HepG2 (cell line): ENCODE measurements around the gene EGFLAM. TPM values are rescaled to one million over a fixed set of nuclear protein-coding genes. Genes with fewer than 3 reads are reported as not detected.

Experiments
- ATAC-seq: fragments of 200-7000 bp; cut with Tn5 transposase; 3 replicates; pipeline ENCODE4 v1.9.1; 2020; ENCODE audit warnings: mild to moderate bottlenecking, moderate library complexity
- BruUV-seq: library from RNA; stranded (reverse); fragments of 400-500 nt; replicated peaks from 2 replicates; lab custom pipeline; 2021; lab: Mats Ljungman, UMichigan
- CTCF ChIA-PET: fragments of 300-600 bp; formaldehyde crosslinking; extraction: SDS; loops from one replicate; lab custom pipeline; 2021; ENCODE audit warnings: low total read pairs, inconsistent platforms, low intra/inter-chr PET ratio; lab: Yijun Ruan, JAX
- POLR2A ChIA-PET: fragments of 350-600 bp; sonication (Branson Sonifier 250); formaldehyde crosslinking; loops from one replicate; lab custom pipeline; 2020; ENCODE audit warnings: antibody characterized with exemption, inconsistent platforms; lab: Yijun Ruan, JAX
- DNase-seq: peaks from one replicate; pipeline ENCODE4 v3.0.0-alpha.2; 2015; ENCODE audit warnings: low spot score
- FAIRE-seq: peaks from 3 replicates; lab custom pipeline; 2011; peaks lifted over from hg19 to GRCh38; lab: Jason Lieb, UNC
- H2AFZ ChIP-seq: one replicate; pipeline ENCODE4 v1.6.1; 2011; ENCODE audit warnings: low read length, inconsistent platforms
- H3K27ac ChIP-seq: fragments of 300-600 bp; 3 replicates; pipeline ENCODE4 v1.8.0; 2011; ENCODE audit warnings: mixed run types, mild to moderate bottlenecking, mixed read lengths, low read length, inconsistent platforms; ENCODE audit not compliant: insufficient read depth; ENCODE audit errors: extremely low read length
- H3K27me3 ChIP-seq, 2 experiments: fragments of 200-600 bp in 1 of 2; 2 replicates in 1 of 2; 3 replicates in 1 of 2; pipeline versions ENCODE4 v1.6.0 to v1.8.0; 2011; ENCODE audit warnings: low read length in 2 of 2, mild to moderate bottlenecking in 2 of 2, moderate library complexity in 2 of 2, inconsistent platforms in 1 of 2; ENCODE audit not compliant: insufficient read depth in 2 of 2, control insufficient read depth in 1 of 2
- H3K36me3 ChIP-seq, 2 experiments: fragments of 200-600 bp in 1 of 2; replicated peaks in 1 of 2; 2 replicates in 1 of 2; 3 replicates in 1 of 2; pipeline versions ENCODE4 v1.5.1 to v1.8.0; 2011; ENCODE audit warnings: low read length in 2 of 2, inconsistent platforms in 1 of 2; ENCODE audit not compliant: insufficient read depth in 2 of 2, control insufficient read depth in 1 of 2
- H3K4me1 ChIP-seq: 2 replicates; pipeline ENCODE4 v1.5.1; 2012; ENCODE audit warnings: low read length, inconsistent platforms; ENCODE audit not compliant: insufficient read depth
- H3K4me2 ChIP-seq: 2 replicates; pipeline ENCODE4 v1.6.0; 2011; ENCODE audit warnings: low read depth, low read length, inconsistent platforms
- H3K4me3 ChIP-seq, 3 experiments: fragments of 200-600 bp in 1 of 3; sonication (generic), shearing (Covaris generic) in 1 of 3; replicated peaks in 1 of 3; 2 replicates each; pipeline ENCODE4 v1.5.1; 2011 to 2016; ENCODE audit warnings: low read length in 3 of 3, inconsistent platforms in 2 of 3, low read depth in 2 of 3, mild to moderate bottlenecking in 2 of 3, control low read depth in 1 of 3, mixed read lengths in 1 of 3; ENCODE audit not compliant: insufficient read depth in 1 of 3
- H3K79me2 ChIP-seq: one replicate; pipeline ENCODE4 v1.6.1; 2011; ENCODE audit warnings: low read length, inconsistent platforms; ENCODE audit not compliant: insufficient read depth
- H3K9ac ChIP-seq: 2 replicates; pipeline ENCODE4 v1.6.0; 2011; ENCODE audit warnings: mild to moderate bottlenecking, low read depth, low read length, inconsistent platforms; ENCODE audit not compliant: insufficient read depth
- H3K9me3 ChIP-seq: 2 replicates; pipeline ENCODE4 v1.5.1; 2012; ENCODE audit warnings: mild to moderate bottlenecking, low read length
- H4K20me1 ChIP-seq: 2 replicates; pipeline ENCODE4 v1.6.0; 2011; ENCODE audit warnings: inconsistent platforms, mild to moderate bottlenecking, low read length, moderate library complexity; ENCODE audit not compliant: insufficient read depth
- ELF3 ChIP-seq: IDR thresholded peaks from 2 replicates; pipeline ENCODE4 v1.6.1; 2016; ENCODE audit warnings: missing genetic modification reagents, missing compliant biosample characterization
- KLF6 ChIP-seq: IDR thresholded peaks from 2 replicates; pipeline ENCODE4 v1.8.0; 2016; ENCODE audit warnings: missing biosample characterization, missing genetic modification reagents
- MAZ ChIP-seq, 2 experiments: sonication (generic) in 1 of 2; formaldehyde crosslinking in 1 of 2; IDR thresholded peaks; 2 replicates each; pipeline versions ENCODE4 v1.5.0 to v1.6.1; 2012 to 2020; ENCODE audit warnings: low read depth in 2 of 2, mild to moderate bottlenecking in 2 of 2, borderline replicate concordance in 1 of 2, improper control_type of control experiment in 1 of 2, low read length in 1 of 2, missing genetic modification reagents in 1 of 2, moderate library complexity in 1 of 2
- RBFOX2 ChIP-seq: fragments of 200-400 bp; formaldehyde crosslinking; IDR thresholded peaks from 2 replicates; pipeline ENCODE4 v1.6.1; 2017; ENCODE audit warnings: low read depth, mild to moderate bottlenecking, low read length
- RCOR2 ChIP-seq: IDR thresholded peaks from 2 replicates; pipeline ENCODE4 v1.6.1; 2016; ENCODE audit warnings: missing biosample characterization, missing genetic modification reagents
- SALL1 ChIP-seq: sonication (generic); formaldehyde crosslinking; IDR thresholded peaks from 2 replicates; pipeline ENCODE4 v1.8.0; 2022; ENCODE audit warnings: mild to moderate bottlenecking, missing genetic modification reagents
- SMC3 ChIP-seq: IDR thresholded peaks from 2 replicates; pipeline ENCODE4 v1.6.1; 2011; ENCODE audit warnings: low read length, improper control_type of control experiment
- SP1 ChIP-seq, 2 experiments: fragments of 450-650 bp in 1 of 2; sonication (generic) in 1 of 2; formaldehyde crosslinking in 1 of 2; IDR thresholded peaks; 2 replicates each; pipeline versions ENCODE4 v1.4.0 to v1.6.1; 2016 to 2020; ENCODE audit warnings: missing genetic modification reagents in 1 of 2
- SPEN ChIP-seq: sonication (generic); formaldehyde crosslinking; IDR thresholded peaks from 2 replicates; pipeline ENCODE4 v1.5.1; 2020; ENCODE audit warnings: low read depth, mild to moderate bottlenecking, missing genetic modification reagents
- STAG1 ChIP-seq: sonication (generic); formaldehyde crosslinking; IDR thresholded peaks from 2 replicates; pipeline ENCODE4 v1.4.0; 2020; ENCODE audit warnings: missing genetic modification reagents
- THAP11 ChIP-seq: IDR thresholded peaks from 2 replicates; pipeline ENCODE4 v1.6.1; 2016; ENCODE audit warnings: missing biosample characterization, missing genetic modification reagents
- TSC22D2 ChIP-seq: sonication (generic); formaldehyde crosslinking; IDR thresholded peaks from 2 replicates; pipeline ENCODE4 v1.5.1; 2020; ENCODE audit warnings: missing genetic modification reagents, mild to moderate bottlenecking, borderline replicate concordance
- ZBTB3 ChIP-seq: sonication (generic); formaldehyde crosslinking; IDR thresholded peaks from 2 replicates; pipeline ENCODE4 v1.4.0; 2020; ENCODE audit warnings: low read depth, mild to moderate bottlenecking, moderate library complexity, missing genetic modification reagents, borderline replicate concordance
- ZNF230 ChIP-seq: sonication (generic); formaldehyde crosslinking; IDR thresholded peaks from 2 replicates; pipeline ENCODE4 v1.4.0; 2020; ENCODE audit warnings: mild to moderate bottlenecking, missing genetic modification reagents
- ZNF232 ChIP-seq: sonication (generic); formaldehyde crosslinking; IDR thresholded peaks from 2 replicates; pipeline ENCODE4 v1.4.0; 2020; ENCODE audit warnings: missing genetic modification reagents, borderline replicate concordance
- ZNF446 ChIP-seq: sonication (generic); formaldehyde crosslinking; IDR thresholded peaks from 2 replicates; pipeline ENCODE4 v1.5.0; 2020; ENCODE audit warnings: mild to moderate bottlenecking, missing genetic modification reagents
- WGBS: methylation state at CpG from one replicate; pipeline ENCODE4 v1.1.6; 2017; ENCODE audit warnings: low lambda C conversion rate; 5-methylcytosine and 5-hydroxymethylcytosine counted together
- in situ Hi-C: cut with HindIII; loops from 2 replicates; pipeline ENCODE4 v1.10.0; 2017; ENCODE audit warnings: low pct_unique_long_range_greater_than_20kb; ENCODE audit not compliant: extremely low pct_ligation_motif_present
- intact Hi-C: fragments of 100-400 bp; cut with micrococcal nuclease; formaldehyde crosslinking; loops from one replicate; pipeline ENCODE4 v1.10.0; 2022; ENCODE audit not compliant: unreplicated experiment
- polyA plus RNA-seq, 8 experiments: library from polyadenylated mRNA; depleted of rRNA in 3 of 8; stranded (reverse) in 7 of 8; unstranded in 1 of 8; fragments of >200 nt; fragmentation: Illumina TruSeq in 4 of 8; extraction: Trizol in 4 of 8; gene quantifications; 2 replicates each; pipeline versions ENCODE4 v1.2.1 to v1.2.3, GENCODE V29; 2011 to 2016; ENCODE audit warnings: low read depth in 4 of 8, missing spikeins in 1 of 8, mixed read lengths in 1 of 8; ENCODE audit not compliant: insufficient read depth in 1 of 8
- total RNA-seq, 5 experiments: library from RNA; depleted of rRNA; stranded (reverse); fragments of >200 nt; fragmentation: Illumina TruSeq; extraction: Trizol; gene quantifications; 2 replicates each; pipeline ENCODE4 v1.2.3, GENCODE V29; 2016; ENCODE audit warnings: low read depth in 1 of 5
- TF ChIP-seq, protein P1 (sequence below): sonication (generic); formaldehyde crosslinking; IDR thresholded peaks from 2 replicates; pipeline ENCODE4 v1.5.1; 2020; ENCODE audit warnings: missing genetic modification reagents, mild to moderate bottlenecking, borderline replicate concordance
- TF ChIP-seq, protein P2 (sequence below): IDR thresholded peaks from 2 replicates; pipeline ENCODE4 v1.6.1; 2016

The EGFLAM gene
- total and polyA plus RNA-seq, 2 of the 13 experiments (the other 11 are each of a cell fraction or from before 2014, with no cell fraction given), result not detected

DNA sequence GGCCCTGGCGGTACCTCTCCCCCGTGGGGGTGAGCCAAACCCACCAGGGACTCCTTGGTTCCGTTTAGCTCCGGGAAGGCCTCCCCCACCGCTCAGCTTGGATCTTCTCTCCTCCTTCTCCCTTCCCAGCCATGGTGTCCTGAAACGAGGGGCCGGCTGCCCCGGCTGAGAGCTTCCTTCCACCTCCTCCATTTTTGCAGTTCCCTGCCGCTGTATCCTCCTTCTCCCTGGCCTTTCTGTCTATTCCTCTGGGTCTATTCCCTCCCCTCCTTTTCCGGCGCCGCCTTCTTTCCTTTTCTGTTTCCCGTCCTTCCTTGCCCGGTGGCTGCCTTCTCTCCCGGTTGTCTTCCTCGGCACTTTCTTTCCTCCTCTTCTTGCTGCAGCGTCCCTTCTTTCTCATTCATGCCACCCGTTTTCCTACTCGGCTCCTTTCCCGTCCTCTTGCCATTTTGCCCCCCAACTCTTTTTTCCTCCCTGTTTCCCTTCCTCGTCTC, 187.7 kb downstream of the EGFLAM start:
- ATAC-seq (no peak), DNase-seq (no peak), FAIRE-seq (no peak)
- H3K9ac ChIP-seq, result no peak overlapping the region
- ChIA-PET CTCF (no interaction called here), POLR2A (no interaction called here)
- no TSS peak for BruUV-seq
- H3K36me3 ChIP-seq, result no peaks in the 10 kb centered on the region
- no peaks in the 10 kb centered on the region for H3K9me3 ChIP-seq
- H3K79me2 ChIP-seq, result no peaks in the 10 kb centered on the region
- H4K20me1 ChIP-seq, result no peaks in the 10 kb centered on the region
- in situ Hi-C loops (loop anchor here (10.0 kb wide), 1 partner anchor 109 kb away; the partner anchor contains the start of gene LIFR), intact Hi-C loops (no loop called here)
- no peak overlapping the region for H3K4me3 ChIP-seq
- H2AFZ ChIP-seq, result no peak overlapping the region
- no peak overlapping the region for H3K27ac ChIP-seq
- 68% methylated on average over 16 of the region's 21 CpGs for WGBS
- H3K4me1 ChIP-seq, result no peaks in the 10 kb centered on the region
- TF ChIP-seq SMC3, result no peak
- TF ChIP-seq STAG1 (CRISPR knock-in tag), result no peak
- no peak for TF ChIP-seq ZNF232
- H3K4me2 ChIP-seq, result no peak overlapping the region
- peaks cover 3 to 16% of the 10 kb centered on the region in 2 experiments; a peak in 2 of 5 replicates for H3K27me3 ChIP-seq

DNA sequence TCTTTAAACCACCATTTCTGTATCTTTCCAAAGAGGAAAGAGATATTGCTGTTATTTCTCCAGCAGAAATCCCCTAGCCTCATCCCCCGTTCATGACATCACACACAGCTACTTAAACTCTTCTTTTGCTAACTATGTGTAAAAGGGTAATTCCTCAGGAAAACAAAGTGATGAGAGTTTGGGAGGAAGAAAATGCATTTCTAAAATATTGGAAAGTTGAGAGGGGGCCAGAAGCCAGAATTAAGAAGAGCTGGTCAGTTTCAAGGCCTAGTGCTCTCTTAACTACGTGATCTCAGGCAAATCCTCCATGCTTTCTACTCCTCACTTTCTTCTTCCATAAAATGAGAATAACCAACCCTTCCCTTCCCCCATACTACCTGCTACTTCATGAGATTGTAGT, 188.7 kb downstream of the EGFLAM start:
- in situ Hi-C loops, result loop anchor here (10.0 kb wide), 1 partner anchor 108 kb away; the partner anchor contains the start of gene LIFR
- ChIA-PET CTCF (no interaction called here), POLR2A (no interaction called here)
- 53% methylated on average over 2 of the region's 2 CpGs for WGBS
- FAIRE-seq (no peak), ATAC-seq (no peak), DNase-seq (no peak)
- TF ChIP-seq SALL1, result no peak
- TF ChIP-seq SPEN (CRISPR knock-in tag), result no peak
- TF ChIP-seq KLF6 (CRISPR knock-in tag), result no peak
- no peak for TF ChIP-seq THAP11
- TF ChIP-seq ZBTB3 (CRISPR knock-in tag), result no peak
- no peak for TF ChIP-seq ELF3 (CRISPR knock-in tag)
- no peak for TF ChIP-seq TSC22D2 (CRISPR knock-in tag)
- no peak for TF ChIP-seq RCOR2 (CRISPR knock-in tag)
- no peak for TF ChIP-seq ZNF446 (CRISPR knock-in tag)
- TF ChIP-seq RBFOX2, result no peak
- no peak for TF ChIP-seq MAZ (IDR thresholded peaks at IDR 0.05; ENCODE audit: borderline replicate concordance, low read depth, low read length)
- TF ChIP-seq MAZ (CRISPR knock-in tag; IDR thresholded peaks at IDR 0.05; ENCODE audit: low read depth), result no peak
- TF ChIP-seq ZNF230 (CRISPR knock-in tag), result no peak
- TF ChIP-seq, protein P1, sequence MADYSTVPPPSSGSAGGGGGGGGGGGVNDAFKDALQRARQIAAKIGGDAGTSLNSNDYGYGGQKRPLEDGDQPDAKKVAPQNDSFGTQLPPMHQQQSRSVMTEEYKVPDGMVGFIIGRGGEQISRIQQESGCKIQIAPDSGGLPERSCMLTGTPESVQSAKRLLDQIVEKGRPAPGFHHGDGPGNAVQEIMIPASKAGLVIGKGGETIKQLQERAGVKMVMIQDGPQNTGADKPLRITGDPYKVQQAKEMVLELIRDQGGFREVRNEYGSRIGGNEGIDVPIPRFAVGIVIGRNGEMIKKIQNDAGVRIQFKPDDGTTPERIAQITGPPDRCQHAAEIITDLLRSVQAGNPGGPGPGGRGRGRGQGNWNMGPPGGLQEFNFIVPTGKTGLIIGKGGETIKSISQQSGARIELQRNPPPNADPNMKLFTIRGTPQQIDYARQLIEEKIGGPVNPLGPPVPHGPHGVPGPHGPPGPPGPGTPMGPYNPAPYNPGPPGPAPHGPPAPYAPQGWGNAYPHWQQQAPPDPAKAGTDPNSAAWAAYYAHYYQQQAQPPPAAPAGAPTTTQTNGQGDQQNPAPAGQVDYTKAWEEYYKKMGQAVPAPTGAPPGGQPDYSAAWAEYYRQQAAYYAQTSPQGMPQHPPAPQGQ, result no peak
- TF ChIP-seq, protein P2, sequence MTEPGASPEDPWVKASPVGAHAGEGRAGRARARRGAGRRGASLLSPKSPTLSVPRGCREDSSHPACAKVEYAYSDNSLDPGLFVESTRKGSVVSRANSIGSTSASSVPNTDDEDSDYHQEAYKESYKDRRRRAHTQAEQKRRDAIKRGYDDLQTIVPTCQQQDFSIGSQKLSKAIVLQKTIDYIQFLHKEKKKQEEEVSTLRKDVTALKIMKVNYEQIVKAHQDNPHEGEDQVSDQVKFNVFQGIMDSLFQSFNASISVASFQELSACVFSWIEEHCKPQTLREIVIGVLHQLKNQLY (CRISPR knock-in tag), result no peak
- TF ChIP-seq SP1 (IDR thresholded peaks at IDR 0.05), result no peak
- no peak for TF ChIP-seq SP1 (CRISPR knock-in tag; IDR thresholded peaks at IDR 0.05)
- Histone ChIP-seq H3K4me1 (no peaks in the 10 kb centered on the region), H2AFZ (no peak overlapping the region), H3K9ac (no peak overlapping the region), H3K36me3 (no peaks in the 10 kb centered on the region), H3K27ac (no peak overlapping the region), H3K27me3 (peaks cover 3 to 16% of the 10 kb centered on the region in 2 experiments; a peak in 2 of 5 replicates), H3K79me2 (no peaks in the 10 kb centered on the region), H3K4me2 (no peak overlapping the region), H3K9me3 (no peaks in the 10 kb centered on the region), H4K20me1 (no peaks in the 10 kb centered on the region), H3K4me3 (no peak overlapping the region)
- no TSS peak for BruUV-seq
- intact Hi-C loops, result no loop called here
